LNCaP clone FGC (cell line): Measurements from ENCODE around the gene LRP6.

Experiments used
- DNase-seq: peaks from one replicate; pipeline ENCODE4 v3.0.0-alpha.2; 2011; ENCODE audit warnings: low read depth
- H3K4me3 ChIP-seq: 2 replicates; pipeline ENCODE4 v1.5.1; 2011; ENCODE audit warnings: mild to moderate bottlenecking, low read depth, low read length, control low read depth
- TF ChIP-seq, protein P1 (sequence below): IDR thresholded peaks from 2 replicates; pipeline ENCODE4 v1.5.1; 2012; ENCODE audit warnings: mild to moderate bottlenecking; ENCODE audit not compliant: control insufficient read depth, insufficient read depth; ENCODE audit errors: extremely low read depth

The LRP6 gene

DNA sequence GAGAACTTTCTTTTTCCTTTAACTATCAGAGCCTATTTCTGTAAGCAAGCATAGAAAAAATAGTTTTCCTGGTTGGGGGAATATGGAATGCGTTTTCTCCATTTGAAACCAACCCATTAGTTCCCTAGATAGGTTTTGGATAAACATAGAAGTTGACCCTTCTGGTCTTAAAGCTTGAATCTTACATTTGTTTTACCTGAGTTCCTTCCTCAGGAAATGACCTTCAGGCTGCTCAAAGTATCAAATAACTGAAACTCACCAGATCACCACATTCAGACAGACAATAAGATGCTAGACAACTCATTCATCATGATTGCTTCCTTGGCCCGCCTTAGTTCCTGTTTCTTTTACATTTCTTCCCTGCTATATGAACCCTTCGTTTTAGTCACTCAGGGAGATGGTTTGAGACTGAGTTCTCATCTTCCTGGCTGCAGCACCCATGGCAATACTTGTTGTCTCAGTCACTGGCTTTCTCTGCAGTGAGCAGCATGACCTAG, 52.2 kb downstream of the LRP6 start:
- TF ChIP-seq, protein P1, sequence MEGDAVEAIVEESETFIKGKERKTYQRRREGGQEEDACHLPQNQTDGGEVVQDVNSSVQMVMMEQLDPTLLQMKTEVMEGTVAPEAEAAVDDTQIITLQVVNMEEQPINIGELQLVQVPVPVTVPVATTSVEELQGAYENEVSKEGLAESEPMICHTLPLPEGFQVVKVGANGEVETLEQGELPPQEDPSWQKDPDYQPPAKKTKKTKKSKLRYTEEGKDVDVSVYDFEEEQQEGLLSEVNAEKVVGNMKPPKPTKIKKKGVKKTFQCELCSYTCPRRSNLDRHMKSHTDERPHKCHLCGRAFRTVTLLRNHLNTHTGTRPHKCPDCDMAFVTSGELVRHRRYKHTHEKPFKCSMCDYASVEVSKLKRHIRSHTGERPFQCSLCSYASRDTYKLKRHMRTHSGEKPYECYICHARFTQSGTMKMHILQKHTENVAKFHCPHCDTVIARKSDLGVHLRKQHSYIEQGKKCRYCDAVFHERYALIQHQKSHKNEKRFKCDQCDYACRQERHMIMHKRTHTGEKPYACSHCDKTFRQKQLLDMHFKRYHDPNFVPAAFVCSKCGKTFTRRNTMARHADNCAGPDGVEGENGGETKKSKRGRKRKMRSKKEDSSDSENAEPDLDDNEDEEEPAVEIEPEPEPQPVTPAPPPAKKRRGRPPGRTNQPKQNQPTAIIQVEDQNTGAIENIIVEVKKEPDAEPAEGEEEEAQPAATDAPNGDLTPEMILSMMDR: no peak
- no peak overlapping the region for H3K4me3 ChIP-seq
- no peak for DNase-seq

- TF ChIP-seq, protein P1: no peak
- H3K4me3 ChIP-seq: no peak overlapping the region
- no peak for DNase-seq
Measured at GRCh38 chr12:12214201-12214600, 52.6 kb downstream of the LRP6 start.

- no peak for DNase-seq
- H3K4me3 ChIP-seq: no peak overlapping the region
- TF ChIP-seq, protein P1: no peak
Measured at GRCh38 chr12:12212769-12213168, 54.1 kb downstream of the LRP6 start.

DNA sequence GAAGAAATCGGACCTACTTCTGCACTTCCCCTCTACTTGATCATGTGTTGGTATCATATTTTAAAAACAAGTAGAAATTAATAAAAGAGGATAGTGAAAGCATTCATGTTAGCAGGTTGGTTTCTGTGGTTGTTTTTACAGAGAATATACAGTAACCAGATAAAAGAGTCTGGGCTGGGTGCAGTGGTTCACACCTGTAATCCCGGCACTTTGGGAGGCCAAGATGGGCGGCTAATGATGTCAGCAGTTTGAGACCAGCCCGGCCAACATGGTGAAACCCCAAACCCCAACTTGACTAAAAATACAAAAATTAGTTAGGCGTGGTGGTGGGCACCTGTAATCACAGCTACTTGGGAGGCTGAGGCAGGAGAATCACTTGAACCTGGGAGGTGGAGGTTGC, 55.9 kb downstream of the LRP6 start:
- TF ChIP-seq, protein P1: no peak
- no peak for DNase-seq
- no peak overlapping the region for H3K4me3 ChIP-seq

- TF ChIP-seq, protein P1: no peak
- H3K4me3 ChIP-seq: no peak overlapping the region
- no peak for DNase-seq
Measured at GRCh38 chr12:12210416-12210815, 56.4 kb downstream of the LRP6 start.

DNA sequence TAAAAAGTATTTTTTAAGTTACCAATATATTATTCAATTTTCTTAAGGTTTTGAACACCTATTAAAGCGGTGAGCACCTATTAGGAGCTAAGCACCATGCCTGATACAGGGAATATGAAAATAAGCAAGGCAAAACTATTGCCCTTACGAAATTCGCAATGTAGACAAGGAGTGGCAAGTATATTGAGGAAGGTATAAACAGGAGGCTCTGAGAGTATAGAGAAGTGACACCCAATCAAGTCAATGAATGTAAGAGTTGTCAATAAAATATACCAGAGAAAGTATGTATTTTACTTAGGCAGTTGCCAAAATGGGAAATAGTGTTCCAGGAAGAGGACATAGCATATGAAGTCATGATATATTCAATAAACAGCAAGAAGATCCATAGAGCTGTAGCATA, 57.2 kb downstream of the LRP6 start:
- DNase-seq: no peak
- TF ChIP-seq, protein P1: no peak
- no peak overlapping the region for H3K4me3 ChIP-seq

GRCh38 chr12:12209043-12209442, 57.8 kb downstream of the LRP6 start:
- no peak for DNase-seq
- TF ChIP-seq, protein P1: no peak
- H3K4me3 ChIP-seq: no peak overlapping the region
